Skin epidermis (tissue), 12 donors: ENCODE data around the gene RPL14.
A peak's percentile ranks its signal among the peaks of the same experiment; 100 is the strongest.

Experiments
- H3K27ac ChIP-seq, 21 experiments: fragments of 200-600 bp; sonication (generic) in 11 of 21; one replicate each; pipeline ENCODE4 v1.5.0; 2020; ENCODE audit warnings: mild to moderate bottlenecking in 3 of 21, inconsistent platforms in 2 of 21, moderate library complexity in 2 of 21
- H3K4me3 ChIP-seq, 7 experiments: fragments of 200-600 bp; sonication (generic) in 2 of 7; one replicate each; pipeline ENCODE4 v1.5.0; 2020; ENCODE audit warnings: inconsistent platforms in 2 of 7, mild to moderate bottlenecking in 2 of 7, moderate library complexity in 1 of 7

The RPL14 gene

GRCh38 chr3:40456940-40457823 is at the start of gene RPL14:
RPL14 (plus strand) TSS chr3:40457339; CDS start chr3:40457472, 133 bp downstream.
- H3K4me3 ChIP-seq, result peak within 1 kb of the TSS; percentile 61 to 99 (median 87)
- peak within 1 kb of the TSS; percentile 80 to 97 (median 93) for H3K27ac ChIP-seq

GRCh38 chr3:40407611-40408010 is 49.5 kb upstream of the RPL14 start:
- H3K27ac ChIP-seq, result no peak overlapping the region
- no peak overlapping the region for H3K4me3 ChIP-seq

- Histone ChIP-seq H3K4me3 (no peak overlapping the region), H3K27ac (no peak overlapping the region)
These were observed 42.9 kb upstream of the RPL14 start for GRCh38 chr3:40414270-40414669.

- Histone ChIP-seq H3K4me3 (no peak overlapping the region), H3K27ac (no peak overlapping the region)
These were observed 39.1 kb upstream of the RPL14 start for GRCh38 chr3:40417845-40418543.

GRCh38 chr3:40422861-40423260 is 34.3 kb upstream of the RPL14 start:
- Histone ChIP-seq H3K4me3 (no peak overlapping the region), H3K27ac (no peak overlapping the region)

DNA sequence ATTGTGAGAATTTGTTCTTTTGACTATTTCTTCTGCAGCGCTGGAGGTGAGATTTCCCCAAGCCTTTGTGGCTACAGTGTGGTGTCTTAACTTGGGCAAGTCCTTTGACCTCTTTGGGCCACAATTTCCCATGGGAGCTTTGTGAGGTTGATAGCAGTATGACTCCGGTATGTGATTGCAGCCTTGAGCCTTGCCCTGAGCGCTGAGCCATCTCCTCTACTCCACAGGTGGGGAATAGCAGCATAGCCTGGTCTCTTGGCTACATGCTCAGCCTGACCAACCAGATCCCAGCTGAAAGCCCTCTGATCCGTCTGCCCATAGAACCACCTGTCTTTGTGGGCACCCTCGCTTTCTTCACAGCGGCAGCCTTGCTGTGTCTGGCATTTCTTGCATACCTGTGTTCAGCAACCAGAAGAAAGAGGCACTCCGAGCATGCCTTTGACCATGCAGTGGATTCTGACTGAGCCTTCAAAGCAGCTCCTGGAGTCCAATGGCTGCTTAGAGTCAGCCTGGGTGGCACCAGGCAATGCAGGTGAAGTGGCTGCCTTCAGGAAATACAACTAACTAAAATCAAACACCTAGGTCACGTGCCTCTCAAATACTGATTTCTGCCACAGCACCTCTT is 30.0 kb upstream of the RPL14 start:
- Histone ChIP-seq H3K4me3 (no peak overlapping the region), H3K27ac (no peak overlapping the region)

DNA sequence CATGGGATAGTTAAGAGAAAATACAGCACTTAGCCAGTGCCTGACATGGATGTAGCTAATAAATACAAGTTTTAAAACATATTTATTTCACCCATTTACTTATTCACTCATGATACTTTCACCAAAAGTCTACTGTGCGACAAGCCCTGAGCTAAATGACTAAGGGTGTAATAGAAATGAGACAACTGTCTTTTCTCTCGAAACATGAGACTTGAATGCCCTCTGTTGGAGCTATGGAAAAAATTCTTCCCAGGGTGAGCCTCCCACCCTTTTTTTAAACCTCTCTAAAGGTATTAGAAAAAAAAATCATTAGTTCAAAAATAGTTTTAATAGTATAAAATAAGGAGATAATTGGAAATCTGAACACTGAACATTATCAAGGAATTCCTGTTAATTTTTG is 24.3 kb upstream of the RPL14 start:
- H3K4me3 ChIP-seq, result no peak overlapping the region
- H3K27ac ChIP-seq, result no peak overlapping the region

DNA sequence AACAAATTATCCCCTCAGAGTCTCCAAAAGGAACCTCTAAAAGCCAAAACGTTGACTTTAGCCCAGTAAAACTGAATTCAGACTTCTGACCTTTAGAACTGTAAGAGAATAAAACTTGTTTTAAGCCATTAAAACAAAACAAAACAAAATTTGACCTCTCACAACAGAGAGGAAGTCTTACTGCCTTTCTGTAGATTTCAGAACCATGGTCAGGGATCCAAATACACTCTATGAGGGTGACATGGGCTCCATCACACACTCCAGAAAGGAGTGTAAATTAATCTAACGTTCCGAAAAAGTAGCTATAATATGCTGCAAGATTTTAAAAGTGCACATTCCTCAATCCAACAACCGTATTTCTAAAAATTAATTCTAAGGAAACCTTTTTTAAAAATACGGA is 19.2 kb upstream of the RPL14 start:
- no peak overlapping the region for H3K4me3 ChIP-seq

DNA sequence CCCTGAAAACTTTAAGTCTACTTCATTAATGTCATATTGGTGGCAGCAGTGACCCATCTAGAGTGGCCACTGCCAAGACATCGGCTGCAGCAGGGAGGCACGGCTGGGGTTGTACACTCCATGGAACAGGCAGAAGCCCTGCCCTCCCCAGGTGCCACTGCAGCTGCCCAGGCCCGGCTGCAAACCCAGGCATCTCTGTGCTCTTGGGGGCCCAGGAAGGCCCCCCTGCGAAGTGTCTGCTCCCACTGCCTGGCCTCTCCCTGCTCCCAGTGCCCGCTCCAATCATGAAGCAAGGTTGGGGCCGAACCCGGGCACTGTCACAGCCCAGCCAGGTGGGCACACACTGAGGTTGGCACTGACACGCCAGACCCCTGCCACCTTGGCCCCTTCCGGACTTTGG is 12.1 kb upstream of the RPL14 start:
- no peak overlapping the region for H3K4me3 ChIP-seq

More for the DNA sequence above, 19.2 kb upstream of the RPL14 start:
- no peak overlapping the region for H3K27ac ChIP-seq

DNA sequence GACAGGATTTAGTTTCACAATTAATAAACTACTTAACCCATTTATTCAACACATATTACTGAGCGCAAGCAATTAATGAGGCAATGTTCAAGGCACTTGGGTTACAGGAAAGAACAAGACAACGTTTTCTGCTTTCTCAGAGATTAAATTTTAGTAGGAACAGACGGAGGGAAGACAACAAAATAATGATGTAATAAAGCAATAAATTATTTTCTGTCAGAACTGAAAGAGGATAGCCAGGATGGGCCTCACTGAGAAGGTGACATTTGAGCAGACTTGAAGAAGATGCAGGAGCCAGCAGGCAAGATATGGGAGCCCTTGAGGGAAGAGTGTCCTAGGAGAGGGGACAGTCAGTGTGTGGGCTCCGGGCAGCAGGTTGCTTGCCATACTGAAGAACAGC is 11.3 kb upstream of the RPL14 start:
- H3K27ac ChIP-seq, result no peak overlapping the region
- no peak overlapping the region for H3K4me3 ChIP-seq

More for the DNA sequence above, 12.1 kb upstream of the RPL14 start:
- no peak overlapping the region for H3K27ac ChIP-seq

DNA sequence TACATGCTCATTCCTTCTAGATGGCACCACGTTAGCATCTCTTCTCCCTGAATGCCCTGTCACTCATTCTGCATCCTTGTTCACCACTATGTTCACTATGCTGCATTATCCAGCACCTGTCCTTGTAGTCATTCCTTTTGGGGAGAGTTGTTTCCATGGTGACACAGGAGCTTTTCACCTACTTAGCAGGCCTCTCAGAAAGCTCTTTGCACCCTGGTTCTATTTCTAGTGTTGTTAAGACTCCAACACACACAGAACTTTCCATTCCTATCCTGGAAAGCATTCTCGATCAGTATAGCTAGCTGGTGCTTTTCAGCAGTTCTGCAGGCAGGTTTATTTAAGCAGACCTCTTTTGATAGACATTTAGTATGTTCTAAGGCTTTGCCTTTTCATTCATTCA is 6.7 kb upstream of the RPL14 start:
- no peak overlapping the region for H3K27ac ChIP-seq

GRCh38 chr3:40451551-40451950 is 5.6 kb upstream of the RPL14 start:
- H3K27ac ChIP-seq, result no peak overlapping the region

More for the DNA sequence above, 6.7 kb upstream of the RPL14 start:
- no peak overlapping the region for H3K4me3 ChIP-seq

GRCh38 chr3:40452057-40452456 is 5.1 kb upstream of the RPL14 start:
- H3K4me3 ChIP-seq, result peak overlapping the region in 2 of 7 experiments; percentile 61 to 73
- H3K27ac ChIP-seq, result peak overlapping the region in 8 of 21 experiments; percentile 79 to 94 (median 89)

More at GRCh38 chr3:40451551-40451950, 5.6 kb upstream of the RPL14 start:
- no peak overlapping the region for H3K4me3 ChIP-seq

DNA sequence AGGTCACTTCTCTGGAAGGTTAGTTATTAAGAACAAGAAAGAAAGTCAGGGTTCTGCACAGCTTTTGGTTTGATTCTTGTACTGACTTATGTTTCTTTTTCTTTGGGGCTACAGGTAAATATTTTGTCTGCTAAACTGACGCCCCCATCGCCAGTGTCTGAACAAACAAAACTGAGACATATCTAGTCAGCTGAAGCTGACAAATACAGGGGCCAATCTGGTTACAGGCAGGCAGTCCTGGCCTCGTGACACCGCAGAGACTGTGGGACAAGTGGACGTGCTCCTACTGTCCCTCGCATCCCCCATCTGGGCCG is 4.6 kb upstream of the RPL14 start:
- peak overlapping the region; percentile 55 to 95 (median 90) for H3K27ac ChIP-seq
- peak overlapping the region; percentile 55 to 73 (median 61) for H3K4me3 ChIP-seq

GRCh38 chr3:40452876-40453730 is 4.0 kb upstream of the RPL14 start:
- peak overlapping the region; percentile 55 to 73 (median 61) for H3K4me3 ChIP-seq
- peak overlapping the region; percentile 55 to 95 (median 90) for H3K27ac ChIP-seq

GRCh38 chr3:40453933-40454332 is 3.2 kb upstream of the RPL14 start:
- peak overlapping the region in 12 of 21 experiments; percentile 58 to 95 (median 92) for H3K27ac ChIP-seq
- peak overlapping the region in 4 of 7 experiments; percentile 55 to 73 (median 58) for H3K4me3 ChIP-seq

GRCh38 chr3:40455328-40455727 is 1.8 kb upstream of the RPL14 start:
- H3K4me3 ChIP-seq, result no peak overlapping the region
- H3K27ac ChIP-seq, result no peak overlapping the region

DNA sequence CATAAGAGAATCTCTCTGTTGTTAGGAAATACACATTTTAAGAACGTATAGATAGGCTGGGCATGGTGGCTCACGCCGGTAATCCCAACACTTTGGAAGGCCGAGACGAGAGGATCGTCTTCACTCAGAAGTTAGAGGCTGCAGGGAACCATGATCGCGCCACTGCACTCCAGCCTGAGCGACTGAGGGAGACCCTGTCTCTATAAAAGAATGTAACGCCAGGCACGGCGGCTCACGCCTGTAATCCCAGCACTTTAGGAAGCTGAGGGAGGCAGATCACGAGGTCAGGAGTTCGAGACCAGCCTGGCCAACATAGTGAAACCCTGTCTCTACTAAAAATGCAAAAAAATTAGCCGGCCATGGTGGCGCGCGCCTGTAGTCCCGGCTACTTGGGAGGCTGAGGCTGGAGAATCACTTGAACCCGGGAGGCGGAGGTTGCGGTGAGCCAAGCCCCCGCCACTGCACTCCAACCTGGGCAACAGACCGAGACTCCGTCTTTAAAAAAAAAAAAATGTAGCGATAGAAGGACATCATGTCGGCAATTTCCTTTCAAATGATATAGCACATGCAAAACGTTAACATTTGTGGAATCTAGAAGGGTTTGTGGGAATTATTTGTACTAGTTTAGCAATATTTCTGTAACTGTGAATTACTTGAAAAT is 730 bp upstream of the RPL14 start:
- peak overlapping the region in 20 of 21 experiments; percentile 80 to 97 (median 93) for H3K27ac ChIP-seq
- H3K4me3 ChIP-seq, result peak overlapping the region; percentile 61 to 99 (median 87)

DNA sequence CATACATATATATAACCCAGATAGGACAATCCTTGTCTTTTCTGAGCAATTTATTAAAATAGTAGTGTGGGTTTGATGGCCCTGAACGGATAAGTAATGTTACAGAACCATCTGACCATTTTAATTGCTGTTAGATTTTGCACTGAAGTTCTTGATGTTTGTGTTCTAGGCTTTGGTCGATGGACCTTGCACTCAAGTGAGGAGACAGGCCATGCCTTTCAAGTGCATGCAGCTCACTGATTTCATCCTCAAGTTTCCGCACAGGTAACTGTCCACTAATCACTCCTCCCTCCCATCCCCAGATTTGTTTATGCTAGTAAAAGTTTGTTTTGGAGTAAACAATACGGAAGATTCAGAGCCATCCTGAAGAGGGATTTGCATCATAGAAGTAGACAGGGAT is 1.3 kb downstream of the RPL14 start:
- H3K27ac ChIP-seq, result peak overlapping the region in 3 of 21 experiments; percentile 94 to 96 (median 95)
- H3K4me3 ChIP-seq, result peak overlapping the region in 6 of 7 experiments; percentile 61 to 99 (median 88)
